Stimulated activated CD8-positive, alpha-beta memory T cell treated with anti-CD3 and anti-CD28 coated beads, Interleukin-15, amount 100 ng/mL, for 4 hours (primary cell): ENCODE results near the gene RNASE12.
"Not testable (repeated sequence)": the region's sequence is repeated elsewhere in the genome, so short reads cannot be mapped to it uniquely, and the experiment has no call there.

Experiments used
- DNase-seq, 2 donors: peaks; one replicate each; pipeline ENCODE4 v3.0.0-alpha.2; 2020; ENCODE audit warnings: low read depth in 2 of 2

The RNASE12 gene

GRCh38 chr14:20614038-20614840, 23.1 kb upstream of the RNASE12 start:
- DNase-seq = no peak

GRCh38 chr14:20613094-20614037, 22.2 kb upstream of the RNASE12 start:
- DNase-seq = peak; percentile 71 to 78

- DNase-seq = no peak
Measured at GRCh38 chr14:20612403-20612802, 21.2 kb upstream of the RNASE12 start.

- DNase-seq = no peak
Measured at GRCh38 chr14:20611277-20611676, 20.1 kb upstream of the RNASE12 start.

GRCh38 chr14:20610002-20610765, 19.0 kb upstream of the RNASE12 start:
- peak; percentile 46 to 59 for DNase-seq

GRCh38 chr14:20609215-20610001, 18.2 kb upstream of the RNASE12 start:
- no peak for DNase-seq

GRCh38 chr14:20608383-20609110, 17.4 kb upstream of the RNASE12 start:
- DNase-seq = no peak

GRCh38 chr14:20607617-20608016, 16.4 kb upstream of the RNASE12 start:
- no peak for DNase-seq

GRCh38 chr14:20606902-20607242, 15.7 kb upstream of the RNASE12 start:
- DNase-seq = no peak

- no peak for DNase-seq
Measured at GRCh38 chr14:20606190-20606901, 15.2 kb upstream of the RNASE12 start.

- DNase-seq = no peak
Measured at GRCh38 chr14:20603813-20604690, 12.9 kb upstream of the RNASE12 start.

GRCh38 chr14:20602583-20602982, 11.4 kb upstream of the RNASE12 start:
- no peak for DNase-seq

GRCh38 chr14:20601522-20601921, 10.3 kb upstream of the RNASE12 start:
- no peak for DNase-seq

GRCh38 chr14:20597108-20597507, 5.9 kb upstream of the RNASE12 start:
- DNase-seq = no peak

GRCh38 chr14:20595726-20596125, 4.5 kb upstream of the RNASE12 start:
- not testable (repeated sequence) for DNase-seq

- no peak for DNase-seq
Measured at GRCh38 chr14:20592574-20592973, 1.4 kb upstream of the RNASE12 start.

GRCh38 chr14:20587489-20588154, 3.6 kb downstream of the RNASE12 start, which contains the start of gene RNASE11:
Gene RNASE11, minus strand, starts transcription at chr14:20588001.
- DNase-seq = no peak

GRCh38 chr14:20583908-20584307, 7.3 kb downstream of the RNASE12 start:
- DNase-seq = no peak
